Astrocyte (in vitro differentiated cells and primary cell): ENCODE results near the gene SPNS1.

ENCODE experiments used
- CTCF ChIP-seq: IDR thresholded peaks from 2 replicates; pipeline ENCODE4 v1.5.1; 2011; ENCODE audit warnings: low read depth, mild to moderate bottlenecking, inconsistent platforms, low read length, moderate library complexity; ENCODE audit not compliant: insufficient read depth
- EZH2 ChIP-seq: IDR thresholded peaks from 2 replicates; pipeline ENCODE4 v1.6.1; 2012; ENCODE audit warnings: mild to moderate bottlenecking, low read length, inconsistent platforms; ENCODE audit not compliant: insufficient read depth

GRCh38 chr16:28933171-28933570 is 41.4 kb upstream of the SPNS1 start:
- TF ChIP-seq CTCF (no peak), EZH2 (no peak)
